Glomerular visceral epithelial cell (primary cell): Measurements from ENCODE around the gene PKIB.
A peak's percentile ranks its signal among the peaks of the same experiment; 100 is the strongest.
"Not testable (repeated sequence)": the region's sequence is repeated elsewhere in the genome, so short reads cannot be mapped to it uniquely, and the experiment has no call there.

Experiments
- DNase-seq: peaks from one replicate; pipeline ENCODE4 v3.0.0-alpha.2; 2016; ENCODE audit errors: extremely low spot score

The PKIB gene

GRCh38 chr6:122620902-122621301, 10.7 kb downstream of the PKIB start:
- DNase-seq, result no peak

GRCh38 chr6:122621638-122622037, 11.4 kb downstream of the PKIB start:
- DNase-seq, result no peak

GRCh38 chr6:122622479-122622878, 12.3 kb downstream of the PKIB start:
- no peak for DNase-seq

GRCh38 chr6:122623279-122623678, 13.1 kb downstream of the PKIB start:
- no peak for DNase-seq

GRCh38 chr6:122624853-122625252, 14.6 kb downstream of the PKIB start:
- no peak for DNase-seq

- DNase-seq, result no peak
Measured at GRCh38 chr6:122628714-122629113, 18.5 kb downstream of the PKIB start.

GRCh38 chr6:122631571-122632249, 21.5 kb downstream of the PKIB start:
- no peak for DNase-seq

- DNase-seq, result no peak
Measured at GRCh38 chr6:122640366-122640765, 30.2 kb downstream of the PKIB start.

GRCh38 chr6:122641819-122642218, 31.6 kb downstream of the PKIB start:
- DNase-seq, result no peak

GRCh38 chr6:122642604-122643003, 32.4 kb downstream of the PKIB start:
- DNase-seq, result not testable (repeated sequence)

- no peak for DNase-seq
Measured at GRCh38 chr6:122645256-122645655, 35.1 kb downstream of the PKIB start.

GRCh38 chr6:122647765-122648164, 37.6 kb downstream of the PKIB start:
- peak; percentile 10 for DNase-seq

- peak; percentile 9 for DNase-seq
Measured at GRCh38 chr6:122648726-122649125, 38.5 kb downstream of the PKIB start.

- DNase-seq, result no peak
Measured at GRCh38 chr6:122649701-122650100, 39.5 kb downstream of the PKIB start.

- DNase-seq, result no peak
Measured at GRCh38 chr6:122650403-122650802, 40.2 kb downstream of the PKIB start.

- DNase-seq, result no peak
Measured at GRCh38 chr6:122651031-122651430, 40.8 kb downstream of the PKIB start.

GRCh38 chr6:122651604-122652003, 41.4 kb downstream of the PKIB start:
- no peak for DNase-seq

- peak; percentile 38 for DNase-seq
Measured at GRCh38 chr6:122652431-122652830, 42.2 kb downstream of the PKIB start.

GRCh38 chr6:122653094-122653493, 42.9 kb downstream of the PKIB start:
- DNase-seq, result peak; percentile 72

- no peak for DNase-seq
Measured at GRCh38 chr6:122654012-122654411, 43.8 kb downstream of the PKIB start.

GRCh38 chr6:122657601-122658000, 47.4 kb downstream of the PKIB start:
- no peak for DNase-seq

GRCh38 chr6:122660296-122660695, 50.1 kb downstream of the PKIB start:
- no peak for DNase-seq

- no peak for DNase-seq
Measured at GRCh38 chr6:122663981-122664380, 53.8 kb downstream of the PKIB start.

- DNase-seq, result no peak
Measured at GRCh38 chr6:122665929-122666328, 55.7 kb downstream of the PKIB start.
